Measurements from ENCODE around the gene SLC12A4.
"Not testable (repeated sequence)": the region's sequence is repeated elsewhere in the genome, so short reads cannot be mapped to it uniquely, and the experiment has no call there.

SLC12A4 gene

GRCh38 chr16:67987460-67988160, 19.2 kb upstream of the SLC12A4 start:
- no peak for DNase-seq

GRCh38 chr16:67986949-67987348, 18.5 kb upstream of the SLC12A4 start:
- no peak for DNase-seq

GRCh38 chr16:67982011-67982696, 13.7 kb upstream of the SLC12A4 start:
- no peak for DNase-seq

DNA sequence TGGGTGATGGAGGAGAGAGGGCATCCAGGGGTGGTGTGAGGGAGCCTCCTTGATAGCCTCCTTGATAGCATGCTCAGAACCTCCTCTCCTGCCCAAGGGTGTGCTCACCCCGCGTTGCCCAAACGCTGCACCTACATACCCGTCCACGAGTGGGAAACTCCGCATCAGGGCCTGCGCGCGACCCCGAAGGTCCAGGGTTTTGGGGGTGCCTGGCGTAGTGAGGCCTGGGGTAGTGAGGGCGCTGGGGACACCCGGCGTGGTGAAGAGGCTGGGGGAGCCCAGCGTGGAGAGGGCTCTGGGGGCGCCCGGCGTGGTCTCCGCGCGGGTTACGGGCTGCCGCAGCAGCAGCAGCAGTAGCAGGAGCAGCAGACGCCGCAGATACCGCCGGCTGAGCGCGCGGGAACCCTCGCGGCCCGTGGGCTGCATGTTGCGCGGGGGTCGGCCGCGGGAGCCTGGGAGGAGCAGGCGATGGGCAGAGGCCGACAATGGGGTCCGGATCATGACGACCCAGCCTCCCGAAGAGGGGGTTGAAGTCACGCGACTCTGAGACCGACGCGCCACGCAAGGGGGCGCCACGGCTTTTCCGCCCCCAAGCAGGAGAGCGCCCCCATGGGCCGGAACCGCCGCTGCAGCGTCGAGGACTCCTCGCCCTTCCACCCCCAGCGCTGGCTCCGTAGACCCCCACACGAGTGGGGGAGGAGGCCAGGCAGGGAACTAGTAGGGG, 11.7 kb upstream of the SLC12A4 start, which contains the start of gene DPEP3:
Gene DPEP3, minus strand, starts transcription at position 545 of the 724 bp plus-strand sequence. Its CDS starts 119 bp downstream, at position 426.
- no peak for DNase-seq

- DNase-seq, result no peak
Measured at GRCh38 chr16:67977469-67978227, 9.2 kb upstream of the SLC12A4 start.

DNA sequence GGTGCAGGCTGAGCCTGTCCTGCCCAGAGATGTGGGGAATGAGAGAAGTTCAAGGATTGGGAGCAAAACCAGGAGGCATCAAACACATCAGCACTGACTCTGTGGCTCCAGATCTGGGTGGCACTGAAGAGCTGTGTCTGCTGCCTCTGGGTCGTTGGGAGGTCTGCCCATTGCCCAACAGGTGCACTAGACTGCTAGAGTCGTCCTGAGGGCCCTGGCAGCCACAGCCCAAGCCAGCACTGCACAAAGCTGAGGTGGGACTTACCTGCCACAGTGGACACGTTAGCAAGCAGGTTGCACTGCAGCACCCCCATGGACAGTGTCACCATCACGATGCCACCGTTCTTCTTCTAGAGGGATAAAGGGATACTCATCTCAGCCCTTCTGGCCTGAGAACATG, 8.6 kb upstream of the SLC12A4 start:
- DNase-seq, result no peak

DNA sequence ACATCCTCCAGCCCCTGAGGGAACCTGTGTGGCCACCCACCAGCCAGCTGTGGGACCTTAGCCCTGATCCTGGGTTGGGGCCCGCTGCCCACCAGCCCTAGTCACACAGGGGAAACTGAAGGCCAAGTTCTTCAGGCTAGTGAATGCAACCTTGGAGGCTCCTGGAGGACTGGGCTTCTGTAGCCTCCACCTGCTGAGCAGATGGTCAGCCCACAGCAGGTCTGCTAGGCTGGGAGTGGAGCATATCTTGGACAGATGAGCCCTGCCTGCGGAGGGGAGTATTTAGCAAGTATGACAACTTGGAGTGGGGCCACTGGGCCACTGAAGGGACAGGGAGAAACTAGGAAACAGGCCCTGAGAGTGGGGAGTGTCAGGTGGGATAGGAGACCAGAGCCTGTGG, 7.8 kb upstream of the SLC12A4 start:
- DNase-seq, result no peak

GRCh38 chr16:67975321-67976105, 7.1 kb upstream of the SLC12A4 start:
- no peak for DNase-seq

DNA sequence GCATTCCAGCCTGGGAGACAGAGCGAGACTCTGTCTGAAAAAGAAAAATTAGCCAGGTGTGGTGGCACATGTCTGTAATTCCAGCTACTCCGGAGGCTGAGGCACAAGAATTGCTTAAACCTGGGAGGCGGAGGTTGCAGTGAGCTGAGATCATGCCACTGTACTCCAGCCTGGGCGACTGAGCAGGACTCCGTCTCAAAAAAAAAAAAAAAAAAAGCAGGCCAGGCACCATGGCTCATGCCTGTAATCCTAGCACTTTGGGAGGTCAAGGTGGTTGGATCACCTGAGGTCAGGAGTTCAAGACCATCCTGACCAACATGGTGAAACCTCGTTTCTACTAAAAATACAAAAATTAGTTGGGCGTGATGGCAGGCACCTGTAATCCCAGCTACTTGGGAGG, 3.8 kb upstream of the SLC12A4 start:
- DNase-seq, result not testable (repeated sequence)

DNA sequence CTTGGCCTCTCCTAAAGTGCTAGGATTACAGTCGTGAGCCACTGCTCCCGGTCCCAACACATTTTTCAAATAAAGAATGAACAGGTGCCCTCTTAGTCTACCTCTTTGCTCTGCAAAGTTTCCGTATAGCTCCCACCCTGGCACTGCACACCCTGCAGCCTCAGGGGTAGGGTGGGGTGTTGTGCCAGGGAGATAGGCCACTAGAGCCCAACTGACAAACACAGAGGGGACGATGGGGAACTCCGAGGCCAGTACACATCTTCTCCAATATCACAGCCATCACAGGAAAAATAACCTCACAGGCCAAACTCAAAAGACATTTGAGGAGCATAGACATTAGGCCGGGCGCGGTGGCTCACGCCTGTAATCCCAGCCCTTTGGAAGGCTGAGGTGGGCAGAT, 2.7 kb upstream of the SLC12A4 start:
- DNase-seq, result no peak

- no peak for DNase-seq
Measured at GRCh38 chr16:67969254-67970039, 1.0 kb upstream of the SLC12A4 start.

GRCh38 chr16:67967958-67968399, 458 bp downstream of the SLC12A4 start:
- peak; percentile 28 for DNase-seq

GRCh38 chr16:67967183-67967957, 1.1 kb downstream of the SLC12A4 start:
- no peak for DNase-seq

DNA sequence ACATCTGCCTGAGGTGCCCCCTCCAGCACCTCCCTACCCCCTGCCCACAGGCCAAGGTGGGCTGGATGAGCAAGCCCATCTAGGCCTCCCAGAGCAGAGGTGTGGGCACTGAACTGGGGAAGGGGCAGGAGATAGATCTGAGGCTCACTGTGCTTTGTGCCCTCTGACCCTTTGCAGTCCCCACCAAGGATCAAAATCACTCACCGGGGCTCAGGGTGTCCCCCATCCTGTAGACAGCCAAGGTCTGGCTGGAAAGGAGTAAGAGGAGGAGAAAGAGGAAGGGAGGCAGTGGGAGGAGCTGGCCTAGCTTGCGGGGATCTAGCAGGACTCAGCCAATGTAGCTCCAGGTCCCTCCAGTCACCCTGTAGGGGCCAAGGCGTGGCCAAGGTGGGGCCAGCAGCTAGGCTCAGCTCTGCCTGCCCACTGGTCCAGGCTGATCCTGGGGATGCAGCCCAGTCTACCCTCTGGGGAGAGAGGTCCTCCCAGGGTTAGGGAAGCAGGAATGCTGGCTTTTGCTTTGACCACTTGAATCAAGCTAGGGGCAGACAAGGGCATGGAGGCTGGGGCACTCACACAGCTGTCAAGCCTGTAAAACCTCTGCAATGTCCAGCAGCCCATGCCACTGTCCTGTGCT, 1.8 kb downstream of the SLC12A4 start:
- DNase-seq, result no peak

DNA sequence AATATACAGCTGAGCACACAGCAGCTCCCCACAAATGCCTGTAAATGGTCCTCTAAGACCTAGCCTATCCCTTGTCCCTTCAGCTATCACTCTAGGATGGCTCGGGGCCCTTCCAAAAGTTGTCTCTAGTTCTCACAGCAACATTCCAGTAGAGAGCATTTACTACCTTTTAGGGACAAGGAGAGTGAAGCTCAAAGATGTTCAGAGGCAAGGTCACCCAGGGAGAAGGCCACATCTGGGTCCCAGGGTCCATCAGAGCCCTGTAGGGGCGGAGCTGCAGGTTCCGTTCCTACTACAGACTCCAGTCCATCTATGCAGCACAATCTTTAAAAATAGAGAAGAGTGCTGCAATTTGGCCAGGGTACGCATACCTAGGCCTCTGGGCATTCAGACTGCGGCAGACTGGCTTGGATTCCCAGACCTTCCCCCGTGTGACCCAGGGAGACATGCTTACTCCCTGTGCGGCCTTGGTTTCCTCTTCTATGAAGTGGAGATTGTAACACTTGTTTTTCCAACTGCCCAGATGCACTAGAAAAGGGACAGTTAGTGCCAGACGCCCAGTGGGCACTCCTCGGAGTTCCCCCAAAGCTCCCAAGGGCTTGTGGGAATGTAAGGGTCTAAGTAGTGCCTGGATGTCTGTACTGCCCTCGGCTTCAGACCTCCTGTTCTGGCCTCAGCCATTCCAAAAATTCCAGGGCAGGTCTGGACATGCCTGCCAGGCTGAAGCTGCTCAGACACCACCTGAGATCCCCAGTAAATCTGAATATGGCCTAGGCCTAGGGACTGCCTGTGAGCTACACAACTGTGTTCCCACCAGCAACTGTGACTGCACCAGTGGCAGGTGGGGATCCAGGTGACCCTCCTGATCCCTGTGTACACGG, 2.5 kb downstream of the SLC12A4 start:
- no peak for DNase-seq

GRCh38 chr16:67964477-67965131, 3.8 kb downstream of the SLC12A4 start:
- DNase-seq, result no peak

- no peak for DNase-seq
Measured at GRCh38 chr16:67963662-67964321, 4.6 kb downstream of the SLC12A4 start.

GRCh38 chr16:67963292-67963661, 5.2 kb downstream of the SLC12A4 start:
- DNase-seq, result no peak
